Measurements from ENCODE around the gene RANBP17. TPM values are rescaled to one million over a fixed set of nuclear protein-coding genes. Genes with fewer than 3 reads are reported as not detected.
"Not testable (repeated sequence)": the region's sequence is repeated elsewhere in the genome, so short reads cannot be mapped to it uniquely, and the experiment has no call there.

RANBP17 gene
- total RNA-seq, 1 donor from 2014 or later, result 79.9 TPM

DNA sequence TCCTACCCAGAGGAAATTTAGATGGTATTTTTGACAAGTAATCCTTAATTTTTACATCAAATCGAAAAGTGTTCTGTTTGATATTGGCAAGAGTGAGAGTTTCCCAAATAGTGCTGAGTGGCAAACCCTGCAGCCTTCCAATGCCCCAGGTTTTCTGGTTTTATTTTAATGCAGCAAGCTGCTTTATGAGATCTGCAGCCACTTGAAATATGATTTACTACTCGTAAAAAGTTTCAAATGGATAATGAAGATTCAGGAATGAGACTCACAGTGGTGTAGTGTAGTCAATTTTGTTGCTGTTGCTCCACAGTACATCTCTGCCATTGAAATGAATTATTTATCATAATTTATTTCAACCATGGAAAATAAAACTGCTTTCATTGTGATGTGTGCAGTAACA, 423.6 kb downstream of the RANBP17 start:
- H3K4me3 ChIP-seq (ENCODE audit: low read length in 3 of 3), result no peak overlapping the region

DNA sequence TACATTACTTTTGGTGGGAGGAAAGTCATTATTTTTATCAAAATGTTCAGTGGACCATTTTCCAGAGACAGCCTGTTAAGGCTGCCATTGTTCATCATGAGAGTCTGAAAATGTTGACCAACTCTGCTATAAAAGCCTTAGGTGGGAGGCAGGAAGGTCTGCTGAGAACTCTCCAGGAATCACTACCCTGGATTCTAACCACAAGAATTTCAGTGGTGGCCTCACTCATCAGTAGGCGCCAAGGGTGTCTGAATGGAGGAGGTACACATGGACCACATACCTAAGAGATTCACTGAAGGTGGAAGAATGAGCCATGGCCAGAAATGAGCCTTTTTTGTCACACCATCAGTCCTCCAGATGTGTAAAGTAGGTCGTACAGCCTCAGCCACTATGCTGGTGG, 426.2 kb downstream of the RANBP17 start:
- no peaks in the 10 kb centered on the region for H3K36me3 ChIP-seq (ENCODE audit: control insufficient read depth in 3 of 3, insufficient read depth in 3 of 3, low read length in 3 of 3)
- no peaks in the 10 kb centered on the region for H3K27me3 ChIP-seq (ENCODE audit: control insufficient read depth in 3 of 3, insufficient read depth in 3 of 3, low read length in 3 of 3)
- no peak overlapping the region for H3K9ac ChIP-seq (ENCODE audit: low read depth in 1 of 3, low read length in 3 of 3)
- no peaks in the 10 kb centered on the region for H3K9me3 ChIP-seq (ENCODE audit: control insufficient read depth in 3 of 3, low read length in 3 of 3)
- H3K4me3 ChIP-seq (ENCODE audit: low read length in 3 of 3), result no peak overlapping the region
- no peaks in the 10 kb centered on the region for H3K4me1 ChIP-seq (ENCODE audit: control insufficient read depth in 3 of 3, insufficient read depth in 3 of 3, low read length in 3 of 3)
- no peak overlapping the region for H3K27ac ChIP-seq (ENCODE audit: low read depth, low read length)

More for the DNA sequence above, 423.6 kb downstream of the RANBP17 start:
- H3K27me3 ChIP-seq (ENCODE audit: control insufficient read depth in 3 of 3, insufficient read depth in 3 of 3, low read length in 3 of 3), result no peaks in the 10 kb centered on the region
- H3K27ac ChIP-seq (ENCODE audit: low read depth, low read length), result no peak overlapping the region
- no peaks in the 10 kb centered on the region for H3K36me3 ChIP-seq (ENCODE audit: control insufficient read depth in 3 of 3, insufficient read depth in 3 of 3, low read length in 3 of 3)
- H3K9ac ChIP-seq (ENCODE audit: low read depth in 1 of 3, low read length in 3 of 3), result no peak overlapping the region
- H3K4me1 ChIP-seq (ENCODE audit: control insufficient read depth in 3 of 3, insufficient read depth in 3 of 3, low read length in 3 of 3), result no peaks in the 10 kb centered on the region
- H3K9me3 ChIP-seq (ENCODE audit: control insufficient read depth in 3 of 3, low read length in 3 of 3), result no peaks in the 10 kb centered on the region

DNA sequence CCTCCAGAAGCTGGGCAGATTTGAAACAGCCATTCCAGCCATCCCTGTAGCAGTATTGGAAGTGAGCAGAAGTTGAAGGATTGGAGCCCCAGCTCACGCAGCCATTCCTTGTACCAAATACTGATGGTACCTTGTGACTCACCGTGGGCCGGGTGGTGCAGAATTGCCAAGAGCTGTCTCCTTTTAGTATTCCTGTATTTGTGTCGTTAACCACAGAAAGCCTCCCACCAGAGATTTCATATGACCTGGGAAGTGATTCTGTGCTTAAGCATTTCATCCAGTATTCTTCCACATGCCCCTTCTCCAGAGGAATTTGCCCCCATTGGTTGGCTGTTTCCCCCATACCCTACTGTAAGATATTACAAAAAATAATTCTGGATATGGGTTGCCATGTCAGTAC, 429.6 kb downstream of the RANBP17 start:
- H3K4me1 ChIP-seq (ENCODE audit: control insufficient read depth in 3 of 3, insufficient read depth in 3 of 3, low read length in 3 of 3), result no peaks in the 10 kb centered on the region
- no peak overlapping the region for H3K27ac ChIP-seq (ENCODE audit: low read depth, low read length)
- no peak overlapping the region for H3K9ac ChIP-seq (ENCODE audit: low read depth in 1 of 3, low read length in 3 of 3)
- no peak overlapping the region for H3K4me3 ChIP-seq (ENCODE audit: low read length in 3 of 3)
- H3K36me3 ChIP-seq (ENCODE audit: control insufficient read depth in 3 of 3, insufficient read depth in 3 of 3, low read length in 3 of 3), result no peaks in the 10 kb centered on the region
- H3K27me3 ChIP-seq (ENCODE audit: control insufficient read depth in 3 of 3, insufficient read depth in 3 of 3, low read length in 3 of 3), result no peaks in the 10 kb centered on the region
- no peaks in the 10 kb centered on the region for H3K9me3 ChIP-seq (ENCODE audit: control insufficient read depth in 3 of 3, low read length in 3 of 3)

DNA sequence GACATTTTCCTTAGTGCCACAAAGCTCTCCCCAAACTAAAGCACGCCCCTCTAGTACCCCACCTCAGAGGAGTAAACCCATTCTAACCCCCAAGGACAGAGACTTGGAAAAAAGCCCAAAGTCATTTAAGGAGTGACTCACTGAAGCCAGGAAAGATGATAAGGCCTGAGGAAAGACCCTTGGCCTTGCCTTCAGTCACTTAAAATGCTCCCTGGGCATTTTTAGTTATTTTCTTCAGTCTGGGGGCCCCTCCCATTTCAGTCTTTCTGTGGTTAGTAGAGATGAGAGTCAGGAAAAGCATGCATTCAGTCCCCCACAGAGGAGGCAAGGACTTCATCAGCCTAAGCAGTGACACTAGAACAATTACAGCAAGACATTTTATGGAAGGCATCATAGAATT, 433.5 kb downstream of the RANBP17 start:
- Histone ChIP-seq H3K9ac (ENCODE audit: low read depth in 1 of 3, low read length in 3 of 3) (no peak overlapping the region), H3K27me3 (ENCODE audit: control insufficient read depth in 3 of 3, insufficient read depth in 3 of 3, low read length in 3 of 3) (peaks cover 0 to under 1% (median 0%) of the 10 kb centered on the region in 3 donors), H3K4me3 (ENCODE audit: low read length in 3 of 3) (no peak overlapping the region), H3K4me1 (ENCODE audit: control insufficient read depth in 3 of 3, insufficient read depth in 3 of 3, low read length in 3 of 3) (no peaks in the 10 kb centered on the region), H3K9me3 (ENCODE audit: control insufficient read depth in 3 of 3, low read length in 3 of 3) (no peaks in the 10 kb centered on the region), H3K36me3 (ENCODE audit: control insufficient read depth in 3 of 3, insufficient read depth in 3 of 3, low read length in 3 of 3) (no peaks in the 10 kb centered on the region), H3K27ac (ENCODE audit: low read depth, low read length) (no peak overlapping the region)

DNA sequence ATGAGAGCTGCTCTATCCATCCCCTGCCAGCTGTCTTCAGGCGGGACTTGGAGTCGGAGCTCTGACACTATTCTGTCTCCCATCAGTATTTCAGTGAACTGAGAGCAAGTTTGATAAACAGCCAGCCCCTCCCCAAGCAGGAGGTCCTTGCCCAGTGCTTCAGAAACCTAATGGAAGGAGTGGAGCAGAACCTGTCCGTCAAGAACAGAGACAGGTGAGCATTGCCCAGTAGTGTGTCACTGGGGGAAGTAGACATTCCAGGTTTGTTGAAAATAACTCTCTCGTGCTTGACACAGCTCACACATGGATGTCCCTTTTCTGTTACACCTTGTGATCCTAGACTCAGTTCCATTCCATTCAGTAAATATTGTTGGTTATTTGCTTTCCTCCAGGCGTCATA, 434.0 kb downstream of the RANBP17 start:
- Histone ChIP-seq H3K27ac (ENCODE audit: low read depth, low read length) (no peak overlapping the region), H3K36me3 (ENCODE audit: control insufficient read depth in 3 of 3, insufficient read depth in 3 of 3, low read length in 3 of 3) (no peaks in the 10 kb centered on the region), H3K9me3 (ENCODE audit: control insufficient read depth in 3 of 3, low read length in 3 of 3) (no peaks in the 10 kb centered on the region), H3K4me3 (ENCODE audit: low read length in 3 of 3) (no peak overlapping the region), H3K27me3 (ENCODE audit: control insufficient read depth in 3 of 3, insufficient read depth in 3 of 3, low read length in 3 of 3) (peaks cover 0 to 2% (median 0%) of the 10 kb centered on the region in 3 donors), H3K4me1 (ENCODE audit: control insufficient read depth in 3 of 3, insufficient read depth in 3 of 3, low read length in 3 of 3) (no peaks in the 10 kb centered on the region), H3K9ac (ENCODE audit: low read depth in 1 of 3, low read length in 3 of 3) (no peak overlapping the region)

DNA sequence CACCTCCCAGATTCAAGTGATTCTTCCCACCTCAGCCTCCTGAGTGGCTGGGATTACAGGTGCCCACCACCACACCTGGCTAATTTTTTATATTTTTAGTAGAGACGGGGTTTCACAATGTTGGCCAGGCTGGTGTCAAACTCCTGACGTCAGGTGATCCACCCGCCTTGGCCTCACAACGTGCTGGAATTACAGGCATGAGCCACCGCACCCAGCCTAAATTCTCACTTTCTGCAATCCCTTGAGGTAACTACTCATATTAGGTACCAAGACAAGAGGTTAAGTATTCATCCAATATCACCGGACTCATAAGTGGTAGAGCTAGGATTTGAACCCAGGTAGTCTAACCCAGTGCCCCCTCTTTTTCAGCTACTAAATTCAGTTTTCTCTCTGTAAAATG, 436.1 kb downstream of the RANBP17 start:
- not testable (repeated sequence) for H3K4me1 ChIP-seq (ENCODE audit: control insufficient read depth in 3 of 3, insufficient read depth in 3 of 3, low read length in 3 of 3); H3K27me3 ChIP-seq (ENCODE audit: control insufficient read depth in 3 of 3, insufficient read depth in 3 of 3, low read length in 3 of 3); H3K9ac ChIP-seq (ENCODE audit: low read depth in 1 of 3, low read length in 3 of 3); H3K27ac ChIP-seq (ENCODE audit: low read depth, low read length); H3K36me3 ChIP-seq (ENCODE audit: control insufficient read depth in 3 of 3, insufficient read depth in 3 of 3, low read length in 3 of 3); H3K9me3 ChIP-seq (ENCODE audit: control insufficient read depth in 3 of 3, low read length in 3 of 3); H3K4me3 ChIP-seq (ENCODE audit: low read length in 3 of 3)

DNA sequence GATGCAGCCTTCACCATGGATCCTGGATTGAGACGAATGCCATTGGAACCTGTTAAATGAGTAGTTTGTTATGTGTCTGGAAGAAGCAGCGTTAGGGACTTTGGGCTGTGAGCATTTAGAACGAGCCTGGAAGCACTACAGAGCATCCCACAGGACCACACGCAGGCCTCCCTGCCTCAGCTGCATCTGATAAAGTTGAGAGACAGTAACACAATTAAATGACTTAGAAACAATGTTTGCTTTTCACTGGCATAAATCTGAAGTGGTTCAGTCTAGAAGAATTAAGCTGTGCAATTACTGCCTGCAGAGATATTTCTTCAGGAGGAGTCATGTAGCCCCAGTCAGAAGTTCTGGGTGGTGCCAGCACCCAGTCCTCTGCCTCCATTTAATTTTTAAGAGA, 437.4 kb downstream of the RANBP17 start:
- peaks cover 7 to 14% (median 11%) of the 10 kb centered on the region in 3 donors for H3K27me3 ChIP-seq (ENCODE audit: control insufficient read depth in 3 of 3, insufficient read depth in 3 of 3, low read length in 3 of 3)
- no peak overlapping the region for H3K27ac ChIP-seq (ENCODE audit: low read depth, low read length)
- no peak overlapping the region for H3K4me3 ChIP-seq (ENCODE audit: low read length in 3 of 3)
- no peak overlapping the region for H3K9ac ChIP-seq (ENCODE audit: low read depth in 1 of 3, low read length in 3 of 3)
- no peaks in the 10 kb centered on the region for H3K4me1 ChIP-seq (ENCODE audit: control insufficient read depth in 3 of 3, insufficient read depth in 3 of 3, low read length in 3 of 3)
- no peaks in the 10 kb centered on the region for H3K9me3 ChIP-seq (ENCODE audit: control insufficient read depth in 3 of 3, low read length in 3 of 3)
- H3K36me3 ChIP-seq (ENCODE audit: control insufficient read depth in 3 of 3, insufficient read depth in 3 of 3, low read length in 3 of 3), result no peaks in the 10 kb centered on the region

DNA sequence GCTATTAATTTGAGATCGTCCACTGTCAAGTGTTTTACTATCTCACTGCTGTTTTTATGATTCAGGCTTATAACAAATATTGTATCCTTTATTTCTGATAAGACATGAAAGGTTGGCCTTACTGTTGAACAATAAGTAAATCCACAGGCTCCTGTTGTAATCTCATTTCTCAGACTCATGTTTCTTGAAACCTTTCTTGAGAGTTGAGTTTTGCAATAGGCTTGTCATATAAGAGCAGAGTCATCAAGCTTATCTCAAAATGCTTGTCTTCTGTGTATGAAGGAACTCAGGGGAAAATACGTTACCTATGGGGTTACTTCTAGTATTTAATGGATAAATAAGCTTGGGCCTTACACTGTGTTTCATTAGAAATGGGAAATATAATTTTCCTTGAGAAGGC, 438.0 kb downstream of the RANBP17 start:
- Histone ChIP-seq H3K27ac (ENCODE audit: low read depth, low read length) (no peak overlapping the region), H3K9me3 (ENCODE audit: control insufficient read depth in 3 of 3, low read length in 3 of 3) (no peaks in the 10 kb centered on the region), H3K36me3 (ENCODE audit: control insufficient read depth in 3 of 3, insufficient read depth in 3 of 3, low read length in 3 of 3) (no peaks in the 10 kb centered on the region), H3K9ac (ENCODE audit: low read depth in 1 of 3, low read length in 3 of 3) (no peak overlapping the region), H3K4me1 (ENCODE audit: control insufficient read depth in 3 of 3, insufficient read depth in 3 of 3, low read length in 3 of 3) (no peaks in the 10 kb centered on the region), H3K27me3 (ENCODE audit: control insufficient read depth in 3 of 3, insufficient read depth in 3 of 3, low read length in 3 of 3) (peaks cover 10 to 20% (median 17%) of the 10 kb centered on the region in 3 donors), H3K4me3 (ENCODE audit: low read length in 3 of 3) (no peak overlapping the region)

DNA sequence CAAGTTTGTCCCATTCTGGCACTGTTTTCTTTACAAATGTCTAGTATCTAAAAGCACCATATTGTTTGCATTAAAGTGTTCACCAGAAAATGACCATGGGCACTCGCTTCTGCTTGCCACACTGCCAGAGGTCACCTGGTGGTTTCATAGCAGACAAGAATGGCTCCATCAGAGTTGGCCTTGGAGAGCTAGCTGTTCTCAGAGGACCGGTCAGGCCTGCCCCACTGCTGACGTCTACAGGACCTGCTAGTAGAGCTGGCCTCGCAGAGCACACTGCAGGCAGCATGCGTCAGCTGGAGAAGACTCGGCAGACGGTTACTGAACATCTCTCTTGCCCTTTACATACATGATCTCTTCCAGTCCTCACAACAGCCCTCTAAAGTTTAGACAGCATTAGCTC, 438.5 kb downstream of the RANBP17 start:
- H3K9ac ChIP-seq (ENCODE audit: low read depth in 1 of 3, low read length in 3 of 3), result no peak overlapping the region
- no peak overlapping the region for H3K27ac ChIP-seq (ENCODE audit: low read depth, low read length)
- H3K9me3 ChIP-seq (ENCODE audit: control insufficient read depth in 3 of 3, low read length in 3 of 3), result no peaks in the 10 kb centered on the region
- H3K4me3 ChIP-seq (ENCODE audit: low read length in 3 of 3), result no peak overlapping the region
- no peaks in the 10 kb centered on the region for H3K36me3 ChIP-seq (ENCODE audit: control insufficient read depth in 3 of 3, insufficient read depth in 3 of 3, low read length in 3 of 3)
- H3K27me3 ChIP-seq (ENCODE audit: control insufficient read depth in 3 of 3, insufficient read depth in 3 of 3, low read length in 3 of 3), result peaks cover 15 to 25% (median 22%) of the 10 kb centered on the region in 3 donors
- H3K4me1 ChIP-seq (ENCODE audit: control insufficient read depth in 3 of 3, insufficient read depth in 3 of 3, low read length in 3 of 3), result no peaks in the 10 kb centered on the region

DNA sequence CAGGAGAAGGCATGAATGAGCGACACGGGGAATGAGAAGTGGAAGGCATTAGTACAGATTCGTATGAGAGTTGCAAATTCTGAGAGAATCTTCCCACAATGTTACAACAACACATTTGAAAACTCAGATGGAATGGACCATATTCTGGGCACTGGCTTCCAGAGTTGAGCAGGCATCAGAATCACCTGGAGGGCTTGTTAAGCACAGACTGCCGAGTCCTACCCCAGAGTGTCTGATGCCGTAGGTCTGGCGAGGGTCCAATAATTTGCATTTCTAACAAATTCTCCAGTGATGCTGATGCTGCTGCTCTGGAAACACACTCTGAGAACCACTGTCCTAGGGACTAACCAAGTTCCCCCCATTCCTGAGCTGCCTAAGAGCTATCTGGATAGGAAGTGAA, 444.3 kb downstream of the RANBP17 start:
- Histone ChIP-seq H3K4me3 (ENCODE audit: low read length in 3 of 3) (no peak overlapping the region), H3K4me1 (ENCODE audit: control insufficient read depth in 3 of 3, insufficient read depth in 3 of 3, low read length in 3 of 3) (peaks cover 7 to 10% (median 8%) of the 10 kb centered on the region in 3 donors), H3K36me3 (ENCODE audit: control insufficient read depth in 3 of 3, insufficient read depth in 3 of 3, low read length in 3 of 3) (no peaks in the 10 kb centered on the region), H3K9me3 (ENCODE audit: control insufficient read depth in 3 of 3, low read length in 3 of 3) (no peaks in the 10 kb centered on the region), H3K9ac (ENCODE audit: low read depth in 1 of 3, low read length in 3 of 3) (no peak overlapping the region), H3K27me3 (ENCODE audit: control insufficient read depth in 3 of 3, insufficient read depth in 3 of 3, low read length in 3 of 3) (peaks cover 66 to 80% (median 77%) of the 10 kb centered on the region in 3 donors), H3K27ac (ENCODE audit: low read depth, low read length) (no peak overlapping the region)

Data from skeletal muscle tissue (tissue), 4 donors.